GM21723 (cell line): ENCODE measurements around the gene NSD2.

ENCODE experiments used
- ATAC-seq: cut with Tn5 transposase; IDR thresholded peaks from one replicate; pipeline ENCODE4 v1.9.1; 2021; ENCODE audit warnings: mild to moderate bottlenecking, moderate library complexity; ENCODE audit not compliant: unreplicated experiment

NSD2 gene

DNA sequence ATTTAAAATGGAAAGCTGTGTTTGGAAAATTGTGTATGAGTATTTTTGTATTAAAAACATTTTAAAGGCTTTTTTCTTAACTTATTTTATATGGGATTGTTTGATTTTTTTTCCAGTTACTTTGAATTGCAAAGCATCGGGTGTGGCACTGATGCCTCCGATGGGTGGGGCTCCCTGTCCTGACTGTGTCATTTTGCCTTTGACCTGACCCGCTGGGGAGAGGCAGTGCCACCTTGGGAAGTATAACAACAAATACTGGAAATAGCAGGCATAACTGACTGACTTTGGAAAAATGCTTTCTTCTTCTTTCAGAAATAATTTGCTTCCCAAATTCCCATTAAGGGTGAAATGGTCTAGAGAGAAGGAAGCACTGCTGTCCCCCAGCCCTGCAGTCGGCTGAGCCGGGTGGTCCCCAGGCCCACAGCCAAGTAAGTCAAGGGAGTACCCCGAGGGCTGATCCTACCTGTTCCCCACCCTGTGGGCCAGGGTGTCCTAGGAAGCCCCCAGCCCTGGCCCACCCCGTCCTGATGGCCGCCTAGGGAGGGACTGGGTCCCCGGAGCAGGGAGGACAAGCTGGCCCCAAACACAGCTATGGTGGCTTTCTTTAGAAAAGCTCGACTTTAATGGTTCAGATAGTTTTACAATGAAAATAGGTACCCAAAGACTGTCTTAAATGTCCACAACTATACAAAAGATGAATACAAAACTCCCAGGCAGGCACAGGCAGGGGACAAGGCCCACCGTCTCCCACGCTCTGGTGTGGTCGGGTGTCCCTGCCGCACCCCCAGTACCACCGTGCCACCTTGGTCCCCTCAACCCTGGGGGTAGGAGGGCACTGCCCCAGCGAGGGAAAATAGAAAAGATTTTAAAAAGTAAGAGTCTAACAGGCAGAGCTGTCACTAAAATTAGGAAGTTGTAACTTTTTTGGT is 111.2 kb downstream of the NSD2 start:
- ATAC-seq = no peak

DNA sequence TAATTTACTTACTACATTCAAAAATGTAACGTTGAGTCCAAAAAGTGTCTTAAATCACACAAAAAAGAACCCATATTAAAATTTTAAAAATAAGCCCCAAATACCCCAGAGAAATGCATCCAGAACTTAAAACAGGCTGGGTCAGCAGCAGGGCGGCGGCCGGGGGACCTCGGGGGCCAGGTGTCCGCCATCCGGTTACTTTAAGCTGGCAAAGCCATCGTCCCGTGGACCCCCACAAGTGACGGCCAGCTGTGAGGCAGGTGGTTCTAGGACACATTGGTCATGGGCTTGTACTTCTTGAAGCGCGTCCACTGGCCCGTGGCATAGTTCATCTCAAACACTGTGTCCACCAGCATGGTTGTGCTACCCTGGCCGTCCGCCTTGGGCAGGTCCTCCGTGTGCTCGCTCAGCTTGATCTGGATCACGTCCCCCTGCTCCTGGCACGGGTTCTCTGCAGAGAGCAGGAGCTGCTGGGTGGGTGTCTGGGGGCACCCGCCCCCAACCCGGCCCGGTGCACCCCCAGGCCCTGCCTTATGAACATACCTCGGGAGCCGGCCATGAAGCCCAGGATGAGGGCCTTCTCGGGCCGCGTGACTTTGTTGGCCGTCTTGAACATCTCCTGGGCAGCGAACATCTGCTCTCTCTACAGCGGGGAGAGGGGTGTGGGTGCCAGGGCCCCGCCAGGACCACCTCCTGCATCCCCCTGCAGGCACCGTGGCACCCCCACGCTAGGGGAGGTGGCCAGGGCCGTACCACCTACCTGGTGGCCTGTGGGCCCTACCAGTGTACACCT is 112.1 kb downstream of the NSD2 start:
- ATAC-seq = no peak

GRCh38 chr4:1983846-1984405 is 112.7 kb downstream of the NSD2 start:
- ATAC-seq = no peak

GRCh38 chr4:1984406-1985191 is 113.4 kb downstream of the NSD2 start:
- no peak for ATAC-seq

DNA sequence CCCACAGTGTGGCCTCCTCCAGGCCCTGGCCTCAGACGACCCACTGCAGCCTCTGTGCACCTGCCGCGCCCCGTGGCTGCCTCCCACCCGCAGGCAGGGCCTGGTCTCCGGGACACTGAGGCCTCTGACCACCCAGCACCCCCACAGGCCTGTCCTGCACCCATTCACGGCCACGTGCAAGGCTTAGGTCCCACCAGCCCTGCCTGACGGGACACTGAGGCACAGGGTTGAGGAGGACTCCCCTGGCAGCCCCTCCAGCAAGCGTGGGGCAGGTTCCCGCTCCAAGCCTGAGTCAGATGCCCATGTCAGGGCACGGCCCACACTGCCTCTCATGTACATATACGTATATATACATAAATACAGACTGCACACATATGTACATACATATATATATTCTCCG is 114.1 kb downstream of the NSD2 start:
- no peak for ATAC-seq

GRCh38 chr4:1985780-1986577 is 114.8 kb downstream of the NSD2 start:
- no peak for ATAC-seq

DNA sequence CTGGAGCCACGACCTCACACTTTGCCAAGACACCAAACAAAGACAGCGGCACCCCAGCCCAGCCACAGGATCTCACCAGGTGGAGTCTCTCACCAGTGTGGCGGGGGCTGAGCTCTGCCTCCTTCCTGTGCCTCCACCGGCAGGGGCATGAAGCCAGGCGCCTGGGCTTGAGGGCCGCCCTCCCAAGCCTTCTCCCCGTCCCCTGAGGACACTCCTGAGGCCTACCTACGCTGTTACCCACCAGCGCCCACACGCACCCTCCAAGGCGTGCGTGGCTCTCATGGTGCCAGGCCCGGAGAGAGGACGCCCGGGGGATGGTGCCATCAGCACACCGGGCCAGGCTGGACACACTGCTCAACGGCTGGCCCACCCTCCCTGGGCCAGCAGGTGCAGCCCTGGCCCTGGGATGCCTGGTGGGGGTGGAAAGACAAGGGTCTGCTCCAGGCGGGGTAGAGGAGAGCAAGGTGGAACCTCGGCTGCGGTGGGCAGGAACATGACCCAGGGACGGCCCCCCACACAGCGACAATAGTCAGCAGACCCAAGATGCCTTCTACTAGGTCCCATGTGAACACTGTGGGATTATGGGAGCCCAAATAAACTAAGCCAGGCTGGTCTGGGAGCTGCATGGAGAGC is 115.5 kb downstream of the NSD2 start:
- no peak for ATAC-seq

GRCh38 chr4:1987296-1987695 is 116.1 kb downstream of the NSD2 start:
- ATAC-seq = no peak

DNA sequence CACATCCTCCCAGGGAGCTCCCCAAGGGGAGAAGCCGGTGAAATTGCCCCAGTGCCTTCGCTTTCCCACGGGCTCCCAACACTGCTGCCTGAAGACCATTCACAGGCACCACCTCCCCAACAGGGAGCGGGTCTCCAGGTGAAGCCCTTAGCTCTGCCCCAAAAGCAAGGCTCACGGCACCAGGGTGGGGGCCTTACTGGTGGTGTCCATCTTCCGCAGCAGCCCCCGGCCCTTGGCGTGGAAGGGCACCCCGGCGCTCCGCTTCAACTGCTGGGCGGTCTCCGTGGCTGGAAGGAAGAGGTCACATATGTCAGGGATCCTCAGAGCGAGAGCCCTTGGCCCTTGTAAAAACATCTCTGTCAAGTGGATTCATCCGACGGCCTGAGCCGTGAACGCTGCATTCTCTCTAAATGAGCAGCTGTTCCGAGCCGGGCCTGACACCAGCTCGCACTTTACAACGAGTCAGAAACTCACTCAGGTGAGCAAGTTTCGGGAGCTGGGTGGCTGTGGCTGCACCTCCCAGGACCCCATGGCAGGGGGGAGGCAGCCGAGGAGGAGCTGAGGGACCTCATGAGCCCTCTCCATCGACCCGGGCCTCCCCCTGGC is 116.6 kb downstream of the NSD2 start:
- ATAC-seq = no peak

- ATAC-seq = no peak
These were observed 117.1 kb downstream of the NSD2 start for GRCh38 chr4:1988327-1988724.

GRCh38 chr4:1989533-1990347 is 118.5 kb downstream of the NSD2 start:
- no peak for ATAC-seq

- ATAC-seq = no peak
These were observed 119.1 kb downstream of the NSD2 start for GRCh38 chr4:1990348-1990645.

DNA sequence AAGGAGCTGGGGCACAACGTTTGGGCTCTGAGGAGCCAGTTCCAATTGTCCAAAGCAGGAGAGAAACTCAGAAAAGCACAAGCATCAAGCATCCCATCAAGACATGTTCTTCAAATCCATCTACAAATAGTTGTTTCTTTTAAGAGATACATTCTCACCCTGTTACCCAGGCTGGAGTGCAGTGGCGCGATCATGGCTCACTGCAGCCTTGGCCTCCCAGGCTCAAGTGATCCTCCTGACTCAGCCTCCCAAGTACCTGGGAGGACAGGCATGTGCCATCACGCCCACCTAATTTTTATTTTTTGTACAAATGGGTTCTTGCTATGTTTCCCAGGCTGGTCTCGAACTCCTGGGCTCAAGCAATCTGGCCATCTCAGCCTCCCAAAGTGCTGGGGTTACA is 119.5 kb downstream of the NSD2 start:
- no peak for ATAC-seq

DNA sequence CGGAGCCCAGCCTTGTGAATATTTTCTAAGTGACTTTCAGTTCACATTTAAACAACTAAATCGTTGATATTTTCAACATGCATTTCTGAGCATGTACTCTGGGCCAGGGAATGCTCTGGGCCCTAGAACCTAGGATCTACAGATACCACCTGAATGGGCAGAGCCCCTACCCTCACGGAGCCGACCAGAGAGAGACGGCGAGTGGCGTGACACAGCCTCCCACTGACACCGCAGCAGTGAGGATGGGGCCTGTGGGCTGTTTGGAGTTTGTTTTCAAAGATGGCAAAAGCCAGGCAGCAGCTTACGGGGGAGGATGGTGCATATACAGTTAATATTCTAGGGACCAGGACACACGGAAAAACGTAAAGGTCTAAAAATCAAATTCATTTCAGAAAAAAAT is 119.9 kb downstream of the NSD2 start:
- ATAC-seq = no peak

- ATAC-seq = no peak
These were observed 120.6 kb downstream of the NSD2 start for GRCh38 chr4:1991596-1992434.

DNA sequence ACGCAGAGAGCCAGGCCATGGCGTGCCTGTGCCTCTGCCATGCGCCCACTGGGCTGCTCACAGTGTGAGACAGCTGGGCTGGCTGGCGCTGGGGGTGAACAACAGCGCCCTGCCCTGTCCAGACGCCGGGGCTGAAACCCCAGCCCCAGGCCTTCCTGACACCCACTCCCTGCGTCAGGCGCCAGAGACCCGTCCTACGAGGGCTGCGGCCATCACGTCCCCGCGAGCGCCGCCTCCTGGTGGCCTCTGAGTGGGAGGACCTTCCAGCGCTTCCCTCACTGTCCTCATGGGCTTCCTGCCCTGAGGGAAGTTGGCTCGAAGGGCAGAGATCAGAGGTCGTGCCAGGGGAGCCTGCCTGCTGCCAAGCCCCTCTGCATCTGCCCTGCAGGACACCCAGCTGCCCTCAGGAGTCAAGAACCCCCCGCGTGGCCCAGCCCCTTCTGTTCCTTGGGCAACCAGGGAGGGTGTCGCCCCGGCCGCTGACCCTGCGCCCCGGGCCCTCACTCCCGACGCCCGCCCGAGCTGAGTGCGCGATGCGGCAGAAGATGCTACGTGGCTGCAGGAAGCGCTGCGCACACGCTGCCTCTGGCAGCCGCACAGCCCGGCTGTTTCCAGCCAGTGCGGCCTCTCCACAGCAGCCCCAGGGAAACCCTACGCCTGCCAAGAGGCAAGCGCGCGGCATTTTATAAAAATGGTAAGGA is 121.4 kb downstream of the NSD2 start:
- ATAC-seq = no peak

GRCh38 chr4:1993169-1993516 is 122.0 kb downstream of the NSD2 start:
- ATAC-seq = no peak
